HG02973 (cell line): ENCODE results near the gene BMPR1B.

Experiments
- ATAC-seq: cut with Tn5 transposase; IDR thresholded peaks from one replicate; pipeline ENCODE4 v1.9.1; 2021; ENCODE audit warnings: moderate library complexity; ENCODE audit not compliant: unreplicated experiment

The BMPR1B gene

GRCh38 chr4:95178938-95179337 lies 421.2 kb downstream of the BMPR1B start:
- no peak for ATAC-seq

GRCh38 chr4:95180531-95181242 lies 422.9 kb downstream of the BMPR1B start:
- ATAC-seq = no peak

- no peak for ATAC-seq
Measured at GRCh38 chr4:95181243-95181995, 423.7 kb downstream of the BMPR1B start.

GRCh38 chr4:95181996-95182306 lies 424.2 kb downstream of the BMPR1B start:
- no peak for ATAC-seq

- no peak for ATAC-seq
Measured at GRCh38 chr4:95183656-95184408, 426.1 kb downstream of the BMPR1B start.

- no peak for ATAC-seq
Measured at GRCh38 chr4:95186666-95187065, 428.9 kb downstream of the BMPR1B start.

- no peak for ATAC-seq
Measured at GRCh38 chr4:95188701-95189370, 431.1 kb downstream of the BMPR1B start.

GRCh38 chr4:95190751-95191436 lies 433.1 kb downstream of the BMPR1B start:
- no peak for ATAC-seq

GRCh38 chr4:95191537-95191936 lies 433.8 kb downstream of the BMPR1B start:
- ATAC-seq = no peak

DNA sequence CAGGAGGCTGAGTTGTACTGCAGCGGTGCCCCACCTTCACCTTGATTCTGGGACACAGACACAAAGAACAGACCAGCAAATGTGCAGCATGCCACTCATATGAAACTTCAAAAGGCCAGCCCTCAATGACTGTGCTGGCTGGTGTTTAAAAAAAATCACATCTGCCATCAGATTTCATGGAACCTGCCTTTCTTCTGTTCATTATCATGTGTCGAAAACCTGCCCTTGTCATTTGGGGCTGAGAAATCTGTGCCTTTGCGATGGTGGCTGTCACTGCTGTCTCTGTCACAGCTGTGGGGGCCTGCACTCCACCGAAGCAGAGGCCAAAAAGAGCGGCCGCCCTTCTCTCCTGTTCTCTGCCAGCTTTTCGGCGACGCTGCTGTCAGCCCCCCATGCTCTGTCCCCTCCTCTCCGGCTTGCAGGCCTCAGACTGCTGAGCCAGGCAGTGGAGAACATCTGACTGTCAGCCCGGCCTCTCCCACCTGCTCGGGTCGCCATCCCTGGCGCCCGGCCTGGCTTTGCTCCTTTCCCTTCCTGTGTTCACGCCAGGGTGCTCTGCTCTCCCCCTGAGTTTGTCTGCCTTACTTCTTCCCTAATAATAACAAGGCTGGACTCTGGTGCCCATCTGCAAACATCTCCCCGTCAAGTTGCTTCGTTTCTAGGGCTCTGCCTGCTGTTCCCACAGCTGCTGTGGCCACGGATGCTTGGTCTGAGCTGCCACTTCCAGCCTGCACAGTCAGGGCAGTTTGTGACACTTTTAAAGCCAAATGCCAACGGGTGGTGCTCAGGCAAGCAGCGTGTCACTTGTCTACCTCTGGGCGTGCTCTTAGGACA lies 435.9 kb downstream of the BMPR1B start:
- no peak for ATAC-seq

DNA sequence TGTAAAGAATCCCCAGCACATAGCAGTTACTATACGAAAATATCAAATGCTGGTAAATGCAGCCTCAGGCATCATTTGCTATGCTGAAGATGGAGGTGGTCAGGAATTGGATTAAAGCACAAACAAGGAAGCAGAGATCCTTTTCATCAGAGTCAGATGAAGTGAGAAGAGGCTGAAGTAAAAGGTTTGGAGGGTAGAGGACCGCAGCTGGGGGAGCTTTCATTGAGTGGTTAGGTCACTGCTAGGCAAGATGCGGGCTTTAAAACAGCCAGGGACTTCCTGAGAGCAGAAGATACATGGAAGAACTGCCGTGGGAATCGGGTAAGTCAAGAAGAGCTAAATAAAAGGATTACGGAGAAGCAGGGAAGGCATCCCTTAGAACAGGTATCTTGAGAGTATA lies 439.6 kb downstream of the BMPR1B start:
- no peak for ATAC-seq

GRCh38 chr4:95198961-95199360 lies 441.2 kb downstream of the BMPR1B start:
- ATAC-seq = no peak

DNA sequence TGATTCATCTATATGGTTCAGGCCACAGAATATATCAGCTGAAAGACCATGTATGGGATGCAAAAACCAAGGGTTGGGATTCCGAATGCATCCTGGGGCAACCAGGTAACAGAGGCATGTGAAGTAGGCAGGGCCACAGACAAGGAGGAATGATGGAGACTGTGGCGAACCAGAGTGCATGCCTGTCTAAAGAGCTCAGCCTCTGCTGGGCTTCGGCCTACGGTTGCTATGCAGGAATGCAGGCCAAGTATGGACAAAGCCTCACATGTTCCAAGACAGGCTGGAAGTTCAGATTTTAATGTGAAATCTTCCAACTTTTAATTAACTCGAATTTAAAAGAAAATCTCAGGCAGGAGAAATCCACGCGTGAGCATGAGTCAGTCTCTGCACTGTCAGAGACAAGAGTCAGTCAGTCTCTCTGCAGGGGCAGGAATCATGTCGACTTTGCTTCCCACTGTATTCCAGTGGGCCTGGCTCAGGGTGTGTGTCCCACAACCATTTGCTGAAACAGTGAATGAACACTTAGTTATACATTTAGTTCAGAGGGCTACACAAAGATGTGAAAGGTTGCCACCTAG lies 446.6 kb downstream of the BMPR1B start:
- ATAC-seq = no peak

DNA sequence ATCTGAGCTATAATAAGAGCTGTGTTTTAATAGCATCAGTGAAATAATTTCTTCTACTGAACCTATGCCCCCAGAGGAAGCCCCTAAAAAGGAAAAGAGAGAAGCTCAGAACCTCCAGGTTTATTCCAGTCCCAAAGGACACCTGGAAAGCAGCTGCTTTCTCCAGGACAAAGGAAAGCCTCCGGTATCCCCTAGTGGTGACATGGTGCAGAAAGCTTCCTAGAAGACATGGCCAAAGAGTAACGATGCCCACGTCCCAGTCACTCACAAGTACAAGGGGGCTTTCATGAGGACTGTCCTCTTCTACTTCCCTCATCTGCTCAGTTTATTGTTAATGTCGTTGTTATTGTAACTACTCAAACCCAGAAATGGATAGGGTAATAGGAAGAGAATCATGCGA lies 447.1 kb downstream of the BMPR1B start:
- ATAC-seq = no peak
